GM23338 (cell line): ENCODE measurements around the gene MED9. TPM values are rescaled to one million over a fixed set of nuclear protein-coding genes. Genes with fewer than 3 reads are reported as not detected.

Source experiments
- ATAC-seq: fragments of 200-7000 bp; cut with Tn5 transposase; 3 replicates; pipeline ENCODE4 v1.9.1; 2020
- DNase-seq: peaks from one replicate; pipeline ENCODE4 v3.0.0-alpha.2; 2015; ENCODE audit warnings: low spot score
- H2AFZ ChIP-seq: fragments of 200-600 bp; sonication (generic); 2 replicates; pipeline ENCODE4 v1.8.0; 2016; ENCODE audit warnings: antibody characterized with exemption, mild to moderate bottlenecking, moderate library complexity
- H3F3A ChIP-seq: fragments of 200-600 bp; sonication (generic); replicated peaks from 2 replicates; pipeline ENCODE4 v1.8.0; 2017; ENCODE audit warnings: antibody characterized with exemption, mixed run types, low read depth
- H3K27ac ChIP-seq: fragments of 200-600 bp; sonication (generic); 2 replicates; pipeline ENCODE4 v1.6.1; 2016; ENCODE audit warnings: low read depth
- H3K27me3 ChIP-seq: fragments of 200-600 bp; sonication (generic); 2 replicates; pipeline ENCODE4 v1.8.0; 2016; ENCODE audit warnings: mild to moderate bottlenecking, mixed run types, moderate library complexity; ENCODE audit not compliant: insufficient read depth
- H3K36me3 ChIP-seq: fragments of 200-600 bp; sonication (generic); 2 replicates; pipeline ENCODE4 v1.8.0; 2016; ENCODE audit warnings: mild to moderate bottlenecking; ENCODE audit not compliant: insufficient read depth
- H3K4me1 ChIP-seq: fragments of 200-600 bp; sonication (generic); 2 replicates; pipeline ENCODE4 v1.8.0; 2016; ENCODE audit warnings: mild to moderate bottlenecking, moderate library complexity; ENCODE audit not compliant: insufficient read depth
- H3K4me2 ChIP-seq: fragments of 200-600 bp; sonication (generic); 2 replicates; pipeline ENCODE4 v1.7.1; 2017; ENCODE audit warnings: mixed run types
- H3K4me3 ChIP-seq: fragments of 200-600 bp; sonication (generic); 2 replicates; pipeline ENCODE4 v1.6.1; 2016; ENCODE audit warnings: mixed run types
- H3K79me2 ChIP-seq: fragments of 200-600 bp; sonication (generic); replicated peaks from 2 replicates; pipeline ENCODE4 v1.8.0; 2017; ENCODE audit warnings: mild to moderate bottlenecking; ENCODE audit not compliant: insufficient read depth
- H3K9me2 ChIP-seq: fragments of 200-600 bp; sonication (generic); 2 replicates; pipeline ENCODE4 v1.8.0; 2017; ENCODE audit not compliant: insufficient read depth
- H4K20me1 ChIP-seq: fragments of 200-600 bp; sonication (generic); replicated peaks from 2 replicates; pipeline ENCODE4 v1.8.0; 2017; ENCODE audit warnings: mild to moderate bottlenecking; ENCODE audit not compliant: insufficient read depth
- H3K27ac Mint-ChIP-seq: 2 replicates; pipeline ENCODE4 v1.8.0; 2020; ENCODE audit warnings: inconsistent platforms, mild to moderate bottlenecking, moderate library complexity, mixed read lengths
- H3K27me3 Mint-ChIP-seq: 3 replicates; pipeline ENCODE4 v1.8.0; 2022; ENCODE audit warnings: low read depth, mild to moderate bottlenecking, moderate library complexity, mixed read lengths, inconsistent platforms; ENCODE audit not compliant: insufficient read depth, poor library complexity
- H3K36me3 Mint-ChIP-seq: 3 replicates; pipeline ENCODE4 v1.8.0; 2021; ENCODE audit warnings: low read depth, mild to moderate bottlenecking, inconsistent platforms, moderate library complexity, mixed read lengths
- H3K4me1 Mint-ChIP-seq: 3 replicates; pipeline ENCODE4 v1.8.0; 2020; ENCODE audit warnings: mild to moderate bottlenecking, inconsistent platforms, mixed read lengths
- H3K4me3 Mint-ChIP-seq: 3 replicates; pipeline ENCODE4 v1.8.0; 2021; ENCODE audit warnings: moderate library complexity, mild to moderate bottlenecking, inconsistent platforms, mixed read lengths
- H3K9me3 Mint-ChIP-seq: 3 replicates; pipeline ENCODE4 v1.8.0; 2020; ENCODE audit warnings: moderate library complexity, mild to moderate bottlenecking, inconsistent platforms, mixed read lengths
- CREB1 ChIP-seq: fragments of 250-450 bp; sonication (Bioruptor Pico); IDR thresholded peaks from 2 replicates; pipeline ENCODE4 v1.5.0; 2020; ENCODE audit warnings: low read depth, mild to moderate bottlenecking, moderate library complexity
- CTCF ChIP-seq, 2 experiments: fragments of 200-600 bp in 1 of 2; sonication (generic) in 1 of 2; conservative IDR thresholded peaks; 2 replicates each; pipeline versions ENCODE4 v1.5.1 to v1.6.1; 2016 to 2017; ENCODE audit warnings: antibody characterized with exemption in 2 of 2, low read depth in 2 of 2, mild to moderate bottlenecking in 2 of 2, moderate library complexity in 1 of 2
- ETS1 ChIP-seq: IDR thresholded peaks from 2 replicates; pipeline ENCODE4 v1.6.1; 2016; ENCODE audit warnings: antibody characterized with exemption
- EZH2 ChIP-seq: fragments of 200-600 bp; sonication (generic); IDR thresholded peaks from one replicate; pipeline ENCODE4 v1.8.0; 2017; ENCODE audit warnings: antibody characterized with exemption, mild to moderate bottlenecking, low read depth; ENCODE audit not compliant: unreplicated experiment
- EZH2phosphoT487 ChIP-seq: fragments of 200-600 bp; sonication (generic); IDR thresholded peaks from one replicate; pipeline ENCODE4 v1.8.1; 2018; ENCODE audit warnings: antibody characterized with exemption; ENCODE audit not compliant: unreplicated experiment
- JUNB ChIP-seq: IDR thresholded peaks from one replicate; pipeline ENCODE4 v1.6.1; 2016; ENCODE audit warnings: antibody characterized with exemption; ENCODE audit not compliant: unreplicated experiment
- NANOG ChIP-seq: IDR thresholded peaks from 2 replicates; pipeline ENCODE4 v1.6.1; 2016; ENCODE audit warnings: antibody characterized with exemption, borderline replicate concordance
- POLR2AphosphoS5 ChIP-seq: IDR thresholded peaks from 2 replicates; pipeline ENCODE4 v1.6.1; 2016; ENCODE audit warnings: antibody characterized with exemption, low read depth
- REST ChIP-seq: IDR thresholded peaks from one replicate; pipeline ENCODE4 v1.6.1; 2018; ENCODE audit warnings: antibody characterized with exemption; ENCODE audit not compliant: unreplicated experiment
- ZNF114 ChIP-seq: fragments of 250-450 bp; sonication (Bioruptor Pico); IDR thresholded peaks from 2 replicates; pipeline ENCODE4 v1.5.0; 2020; ENCODE audit warnings: mild to moderate bottlenecking, moderate library complexity
- ZNF331 ChIP-seq: fragments of 250-450 bp; sonication (Bioruptor Pico); IDR thresholded peaks from 2 replicates; pipeline ENCODE4 v1.5.0; 2020; ENCODE audit warnings: low read depth, mild to moderate bottlenecking, moderate library complexity
- polyA plus RNA-seq: library from polyadenylated mRNA; unstranded; fragments of >200 nt; fragmentation: Nextera tagmentation; extraction: Ambion mirVana; gene quantifications from 2 replicates; pipeline ENCODE4 v1.2.1, GENCODE V29; 2016
- total RNA-seq: library from RNA; depleted of rRNA; stranded (reverse); fragments of >200 nt; shearing (Covaris generic); gene quantifications from 2 replicates; pipeline ENCODE4 v1.2.3, GENCODE V29; 2014

The MED9 gene
- total and polyA plus RNA-seq, 2 experiments from 2014 or later = 17.3 to 19.9 TPM

GRCh38 chr17:17504341-17505140, 27.7 kb downstream of the MED9 start:
- no peak overlapping the region for H3K4me3 Mint-ChIP-seq
- Histone ChIP-seq H3K4me1 (no peaks in the 10 kb centered on the region), H3K9me2 (no peaks in the 10 kb centered on the region), H3F3A (no peaks in the 10 kb centered on the region), H3K4me2 (no peak overlapping the region), H3K4me3 (no peak overlapping the region), H4K20me1 (no peaks in the 10 kb centered on the region), H3K36me3 (no peaks in the 10 kb centered on the region), H3K79me2 (no peaks in the 10 kb centered on the region), H2AFZ (no peak overlapping the region), H3K27me3 (no peaks in the 10 kb centered on the region), H3K27ac (no peak overlapping the region)
- H3K36me3 Mint-ChIP-seq = no peaks in the 10 kb centered on the region; the same call in 2 of the 3 replicates
- H3K9me3 Mint-ChIP-seq = no peaks in the 10 kb centered on the region
- peak overlapping the region; percentile 62; the same call in 1 of the 2 replicates for H3K27ac Mint-ChIP-seq
- ATAC-seq (no peak), DNase-seq (no peak)
- H3K4me1 Mint-ChIP-seq = peaks cover 6% of the 10 kb centered on the region
- no peak for TF ChIP-seq ZNF331
- no peak for TF ChIP-seq NANOG
- TF ChIP-seq CTCF (conservative IDR thresholded peaks at IDR 0.05; ENCODE audit: low read depth in 2 of 2) = no peak
- TF ChIP-seq CREB1 = no peak
- no peak for TF ChIP-seq EZH2
- TF ChIP-seq ETS1 = no peak
- TF ChIP-seq POLR2AphosphoS5 = no peak
- H3K27me3 Mint-ChIP-seq = peaks cover 15% of the 10 kb centered on the region

GRCh38 chr17:17505151-17505550, 28.4 kb downstream of the MED9 start:
- H3K27ac Mint-ChIP-seq = no peak overlapping the region
- H3K4me3 Mint-ChIP-seq = no peak overlapping the region
- no peaks in the 10 kb centered on the region; the same call in 2 of the 3 replicates for H3K36me3 Mint-ChIP-seq
- Histone ChIP-seq H3K4me2 (no peak overlapping the region), H3K79me2 (no peaks in the 10 kb centered on the region), H3K4me1 (no peaks in the 10 kb centered on the region), H3K27me3 (no peaks in the 10 kb centered on the region), H4K20me1 (no peaks in the 10 kb centered on the region), H2AFZ (no peak overlapping the region), H3K27ac (no peak overlapping the region), H3K4me3 (no peak overlapping the region), H3K9me2 (no peaks in the 10 kb centered on the region), H3K36me3 (no peaks in the 10 kb centered on the region), H3F3A (no peaks in the 10 kb centered on the region)
- H3K4me1 Mint-ChIP-seq = peaks cover 6% of the 10 kb centered on the region
- no peak for ATAC-seq
- peaks cover 19% of the 10 kb centered on the region for H3K27me3 Mint-ChIP-seq
- DNase-seq = no peak
- no peaks in the 10 kb centered on the region for H3K9me3 Mint-ChIP-seq
- no peak for TF ChIP-seq ZNF114
- no peak for TF ChIP-seq EZH2
- no peak for TF ChIP-seq JUNB
- TF ChIP-seq POLR2AphosphoS5 = no peak
- no peak for TF ChIP-seq REST
- TF ChIP-seq EZH2phosphoT487 = no peak
- TF ChIP-seq CTCF (conservative IDR thresholded peaks at IDR 0.05; ENCODE audit: low read depth in 2 of 2) = no peak
- no peak for TF ChIP-seq NANOG
- TF ChIP-seq ZNF331 = no peak
